SK-N-SH (cell line): Measurements from ENCODE around the gene LNP1. TPM values are rescaled to one million over a fixed set of nuclear protein-coding genes. Genes with fewer than 3 reads are reported as not detected.

Experiments used
- CTCF ChIA-PET: fragments of 300-600, 350-600 bp; formaldehyde crosslinking; extraction: SDS; loops from one replicate; lab custom pipeline; 2021; lab: Yijun Ruan, JAX
- POLR2A ChIA-PET: fragments of 350-600 bp; sonication (Branson Sonifier 250); formaldehyde crosslinking; extraction: SDS; loops from one replicate; lab custom pipeline; 2020; ENCODE audit warnings: antibody characterized with exemption, inconsistent platforms; lab: Yijun Ruan, JAX
- DNase-seq: peaks from one replicate; pipeline ENCODE4 v3.0.0; 2012
- H2AFZ ChIP-seq: fragments of 200-600 bp; sonication (generic); 2 replicates; pipeline ENCODE4 v1.8.1; 2016; ENCODE audit warnings: antibody characterized with exemption, mild to moderate bottlenecking, low read depth
- H3F3A ChIP-seq: fragments of 200-600 bp; sonication (generic); replicated peaks from 2 replicates; pipeline ENCODE3; 2016; ENCODE audit warnings: antibody characterized with exemption, mild to moderate bottlenecking; ENCODE audit not compliant: insufficient read depth
- H3K27ac ChIP-seq, 2 experiments: fragments of 200-500 bp in 1 of 2; fragments of 200-600 bp in 1 of 2; sonication (Bioruptor generic) in 1 of 2; sonication (generic), shearing (Covaris generic) in 1 of 2; 2 replicates each; pipeline versions ENCODE4 v1.5.1 to v1.6.1; 2014 to 2016; ENCODE audit warnings: low read depth in 2 of 2, inconsistent platforms in 1 of 2, low read length in 1 of 2, mild to moderate bottlenecking in 1 of 2, mixed read lengths in 1 of 2
- H3K27me3 ChIP-seq: fragments of 200-600 bp; sonication (generic), shearing (Covaris generic); 2 replicates; pipeline ENCODE4 v1.6.1; 2016; ENCODE audit warnings: mixed run types; ENCODE audit not compliant: insufficient read depth
- H3K36me3 ChIP-seq, 2 experiments: fragments of 200-500 bp in 1 of 2; fragments of 200-600 bp in 1 of 2; sonication (Bioruptor generic) in 1 of 2; sonication (generic) in 1 of 2; replicated peaks in 1 of 2; 2 replicates each; pipeline versions ENCODE3 to v1.5.1; 2014 to 2016; ENCODE audit warnings: low read length in 1 of 2, mild to moderate bottlenecking in 1 of 2; ENCODE audit not compliant: insufficient read depth in 2 of 2, control insufficient read depth in 1 of 2
- H3K4me1 ChIP-seq, 2 experiments: fragments of 200-500 bp in 1 of 2; fragments of 200-600 bp in 1 of 2; sonication (Bioruptor generic) in 1 of 2; sonication (generic), shearing (Covaris generic) in 1 of 2; 2 replicates each; pipeline versions ENCODE4 v1.5.1 to v1.6.1; 2014 to 2016; ENCODE audit warnings: low read depth in 1 of 2, low read length in 1 of 2, mixed run types in 1 of 2; ENCODE audit not compliant: insufficient read depth in 2 of 2, control insufficient read depth in 1 of 2
- H3K4me2 ChIP-seq: fragments of 200-600 bp; sonication (generic), shearing (Covaris generic); 2 replicates; pipeline ENCODE4 v1.6.1; 2017; ENCODE audit warnings: mixed run types
- H3K4me3 ChIP-seq, 2 experiments: fragments of 200-500 bp in 1 of 2; fragments of 200-600 bp in 1 of 2; sonication (Bioruptor generic) in 1 of 2; sonication (generic), shearing (Covaris generic) in 1 of 2; 2 replicates each; pipeline versions ENCODE4 v1.5.1 to v1.8.1; 2014 to 2016; ENCODE audit warnings: low read depth in 2 of 2, inconsistent platforms in 1 of 2, low read length in 1 of 2, mild to moderate bottlenecking in 1 of 2, mixed read lengths in 1 of 2, moderate library complexity in 1 of 2
- H3K79me2 ChIP-seq: fragments of 200-600 bp; sonication (generic); 2 replicates; pipeline ENCODE4 v1.8.1; 2017; ENCODE audit warnings: mild to moderate bottlenecking; ENCODE audit not compliant: insufficient read depth
- H3K9ac ChIP-seq: fragments of 200-600 bp; sonication (generic); 2 replicates; pipeline ENCODE4 v1.6.1; 2017; ENCODE audit warnings: mixed run types
- H3K9me2 ChIP-seq: fragments of 200-600 bp; sonication (generic); 2 replicates; pipeline ENCODE4 v1.6.1; 2017; ENCODE audit warnings: mixed run types
- H3K9me3 ChIP-seq: fragments of 200-600 bp; sonication (generic); 2 replicates; pipeline ENCODE4 v1.6.1; 2017; ENCODE audit warnings: mixed run types, mild to moderate bottlenecking, moderate library complexity
- H4K20me1 ChIP-seq: fragments of 200-600 bp; sonication (generic); 2 replicates; pipeline ENCODE4 v1.6.1; 2017; ENCODE audit warnings: mild to moderate bottlenecking, mixed run types; ENCODE audit not compliant: insufficient read depth
- FOXJ3 ChIP-seq: sonication (generic); formaldehyde crosslinking; IDR thresholded peaks from 2 replicates; pipeline ENCODE4 v1.5.1; 2020; ENCODE audit warnings: mild to moderate bottlenecking, missing genetic modification reagents
- FOXM1 ChIP-seq: IDR thresholded peaks from 2 replicates; pipeline ENCODE4 v1.4.0; 2012; ENCODE audit warnings: low read depth, mild to moderate bottlenecking
- JUND ChIP-seq: IDR thresholded peaks from 2 replicates; pipeline ENCODE4 v1.4.0; 2012
- TCF12 ChIP-seq: IDR thresholded peaks from 2 replicates; pipeline ENCODE4 v1.4.0; 2012
- TEAD4 ChIP-seq: IDR thresholded peaks from 2 replicates; pipeline ENCODE4 v1.4.0; 2012; ENCODE audit warnings: mild to moderate bottlenecking, borderline replicate concordance; ENCODE audit not compliant: insufficient read depth
- YY1 ChIP-seq: IDR thresholded peaks from 2 replicates; pipeline ENCODE4 v1.4.0; 2012; ENCODE audit warnings: low read depth, mild to moderate bottlenecking
- WGBS: methylation state at CpG from one replicate; pipeline ENCODE4 v1.1.6; 2017; ENCODE audit warnings: low lambda C conversion rate; 5-methylcytosine and 5-hydroxymethylcytosine counted together
- polyA plus RNA-seq, 3 experiments: library from polyadenylated mRNA; depleted of rRNA; stranded (reverse); fragments of >200 nt; gene quantifications; 2 replicates each; pipeline ENCODE4 v1.2.3, GENCODE V29; 2012
- TF ChIP-seq, protein P1 (sequence below): IDR thresholded peaks from 2 replicates; pipeline ENCODE4 v1.6.1; 2012; ENCODE audit warnings: mild to moderate bottlenecking, low read depth, low read length, moderate library complexity
- TF ChIP-seq, protein P2 (sequence below): fragments of 150-350 bp; IDR thresholded peaks from 2 replicates; pipeline ENCODE4 v1.6.1; 2017; ENCODE audit warnings: antibody characterized with exemption, low read length, low read depth, borderline replicate concordance
- TF ChIP-seq, protein P3 (sequence below): IDR thresholded peaks from 2 replicates; pipeline ENCODE4; 2012
- TF ChIP-seq, protein P4 (sequence below): fragments of 150-350 bp; IDR thresholded peaks from 2 replicates; pipeline ENCODE4 v1.6.1; 2016; ENCODE audit warnings: mild to moderate bottlenecking, low read depth, low read length

The LNP1 gene
- polyA plus RNA-seq, 1 of the 3 experiments (the other 2 are of a cell fraction): 2.3 TPM

DNA sequence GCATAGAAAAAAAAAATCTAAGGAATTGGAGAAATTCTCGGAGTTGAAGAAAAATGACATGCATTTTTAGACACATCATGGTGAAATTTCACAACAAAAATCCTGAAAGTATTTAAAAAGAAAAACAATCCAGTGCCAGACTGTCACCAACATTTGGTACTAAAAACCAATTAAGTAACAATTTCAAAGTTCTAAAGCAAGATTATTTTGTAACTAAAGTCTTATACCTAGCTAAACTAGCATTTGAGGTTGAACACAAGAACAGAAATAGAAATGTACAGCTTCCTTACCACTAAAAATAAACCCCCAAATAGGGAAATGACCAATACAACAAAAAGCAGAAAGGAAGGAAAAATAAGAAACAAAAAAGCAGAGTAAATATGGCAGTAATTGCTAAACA lies 12.3 kb upstream of the LNP1 start:
- peaks cover 14% of the 10 kb centered on the region for H3F3A ChIP-seq
- peaks cover 30 to 46% of the 10 kb centered on the region in 2 experiments for H3K36me3 ChIP-seq
- TF ChIP-seq TCF12: no peak
- no peak for TF ChIP-seq JUND
- TF ChIP-seq, protein P1, sequence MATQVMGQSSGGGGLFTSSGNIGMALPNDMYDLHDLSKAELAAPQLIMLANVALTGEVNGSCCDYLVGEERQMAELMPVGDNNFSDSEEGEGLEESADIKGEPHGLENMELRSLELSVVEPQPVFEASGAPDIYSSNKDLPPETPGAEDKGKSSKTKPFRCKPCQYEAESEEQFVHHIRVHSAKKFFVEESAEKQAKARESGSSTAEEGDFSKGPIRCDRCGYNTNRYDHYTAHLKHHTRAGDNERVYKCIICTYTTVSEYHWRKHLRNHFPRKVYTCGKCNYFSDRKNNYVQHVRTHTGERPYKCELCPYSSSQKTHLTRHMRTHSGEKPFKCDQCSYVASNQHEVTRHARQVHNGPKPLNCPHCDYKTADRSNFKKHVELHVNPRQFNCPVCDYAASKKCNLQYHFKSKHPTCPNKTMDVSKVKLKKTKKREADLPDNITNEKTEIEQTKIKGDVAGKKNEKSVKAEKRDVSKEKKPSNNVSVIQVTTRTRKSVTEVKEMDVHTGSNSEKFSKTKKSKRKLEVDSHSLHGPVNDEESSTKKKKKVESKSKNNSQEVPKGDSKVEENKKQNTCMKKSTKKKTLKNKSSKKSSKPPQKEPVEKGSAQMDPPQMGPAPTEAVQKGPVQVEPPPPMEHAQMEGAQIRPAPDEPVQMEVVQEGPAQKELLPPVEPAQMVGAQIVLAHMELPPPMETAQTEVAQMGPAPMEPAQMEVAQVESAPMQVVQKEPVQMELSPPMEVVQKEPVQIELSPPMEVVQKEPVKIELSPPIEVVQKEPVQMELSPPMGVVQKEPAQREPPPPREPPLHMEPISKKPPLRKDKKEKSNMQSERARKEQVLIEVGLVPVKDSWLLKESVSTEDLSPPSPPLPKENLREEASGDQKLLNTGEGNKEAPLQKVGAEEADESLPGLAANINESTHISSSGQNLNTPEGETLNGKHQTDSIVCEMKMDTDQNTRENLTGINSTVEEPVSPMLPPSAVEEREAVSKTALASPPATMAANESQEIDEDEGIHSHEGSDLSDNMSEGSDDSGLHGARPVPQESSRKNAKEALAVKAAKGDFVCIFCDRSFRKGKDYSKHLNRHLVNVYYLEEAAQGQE: no peak
- no peak for TF ChIP-seq FOXM1
- no peak for TF ChIP-seq YY1
- TF ChIP-seq FOXJ3 (CRISPR knock-in tag): no peak
- no peak for TF ChIP-seq TEAD4
- TF ChIP-seq, protein P2, sequence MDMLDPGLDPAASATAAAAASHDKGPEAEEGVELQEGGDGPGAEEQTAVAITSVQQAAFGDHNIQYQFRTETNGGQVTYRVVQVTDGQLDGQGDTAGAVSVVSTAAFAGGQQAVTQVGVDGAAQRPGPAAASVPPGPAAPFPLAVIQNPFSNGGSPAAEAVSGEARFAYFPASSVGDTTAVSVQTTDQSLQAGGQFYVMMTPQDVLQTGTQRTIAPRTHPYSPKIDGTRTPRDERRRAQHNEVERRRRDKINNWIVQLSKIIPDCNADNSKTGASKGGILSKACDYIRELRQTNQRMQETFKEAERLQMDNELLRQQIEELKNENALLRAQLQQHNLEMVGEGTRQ: no peak
- TF ChIP-seq, protein P3, sequence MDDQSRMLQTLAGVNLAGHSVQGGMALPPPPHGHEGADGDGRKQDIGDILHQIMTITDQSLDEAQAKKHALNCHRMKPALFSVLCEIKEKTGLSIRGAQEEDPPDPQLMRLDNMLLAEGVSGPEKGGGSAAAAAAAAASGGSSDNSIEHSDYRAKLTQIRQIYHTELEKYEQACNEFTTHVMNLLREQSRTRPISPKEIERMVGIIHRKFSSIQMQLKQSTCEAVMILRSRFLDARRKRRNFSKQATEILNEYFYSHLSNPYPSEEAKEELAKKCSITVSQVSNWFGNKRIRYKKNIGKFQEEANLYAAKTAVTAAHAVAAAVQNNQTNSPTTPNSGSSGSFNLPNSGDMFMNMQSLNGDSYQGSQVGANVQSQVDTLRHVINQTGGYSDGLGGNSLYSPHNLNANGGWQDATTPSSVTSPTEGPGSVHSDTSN: no peak
- TF ChIP-seq, protein P4, sequence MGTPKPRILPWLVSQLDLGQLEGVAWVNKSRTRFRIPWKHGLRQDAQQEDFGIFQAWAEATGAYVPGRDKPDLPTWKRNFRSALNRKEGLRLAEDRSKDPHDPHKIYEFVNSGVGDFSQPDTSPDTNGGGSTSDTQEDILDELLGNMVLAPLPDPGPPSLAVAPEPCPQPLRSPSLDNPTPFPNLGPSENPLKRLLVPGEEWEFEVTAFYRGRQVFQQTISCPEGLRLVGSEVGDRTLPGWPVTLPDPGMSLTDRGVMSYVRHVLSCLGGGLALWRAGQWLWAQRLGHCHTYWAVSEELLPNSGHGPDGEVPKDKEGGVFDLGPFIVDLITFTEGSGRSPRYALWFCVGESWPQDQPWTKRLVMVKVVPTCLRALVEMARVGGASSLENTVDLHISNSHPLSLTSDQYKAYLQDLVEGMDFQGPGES: no peak
- peaks cover 3 to 22% of the 10 kb centered on the region in 2 experiments; a peak in 3 of 4 replicates for H3K4me1 ChIP-seq
- no peak overlapping the region for H3K27ac ChIP-seq
- peaks cover 99% of the 10 kb centered on the region for H3K79me2 ChIP-seq
- no peaks in the 10 kb centered on the region for H3K27me3 ChIP-seq
- peaks cover 17% of the 10 kb centered on the region for H4K20me1 ChIP-seq
- no peak overlapping the region for H3K4me3 ChIP-seq
- DNase-seq: no peak
- POLR2A ChIA-PET: no interaction called here
- H2AFZ ChIP-seq: no peak overlapping the region
- 97% methylated on average over 1 of the region's 1 CpG for WGBS
- no peak overlapping the region for H3K9ac ChIP-seq
- H3K9me3 ChIP-seq: peaks cover 7% of the 10 kb centered on the region; the same call in 1 of the 2 replicates
- CTCF ChIA-PET: no interaction called here
- no peak overlapping the region for H3K4me2 ChIP-seq
- no peaks in the 10 kb centered on the region for H3K9me2 ChIP-seq
